ENCODE results near the gene TSPEAR.
"Not testable (repeated sequence)": the region's sequence is repeated elsewhere in the genome, so short reads cannot be mapped to it uniquely, and the experiment has no call there.

The TSPEAR gene

GRCh38 chr21:44496564-44497550 is 214.5 kb downstream of the TSPEAR start:
- no peak for DNase-seq

DNA sequence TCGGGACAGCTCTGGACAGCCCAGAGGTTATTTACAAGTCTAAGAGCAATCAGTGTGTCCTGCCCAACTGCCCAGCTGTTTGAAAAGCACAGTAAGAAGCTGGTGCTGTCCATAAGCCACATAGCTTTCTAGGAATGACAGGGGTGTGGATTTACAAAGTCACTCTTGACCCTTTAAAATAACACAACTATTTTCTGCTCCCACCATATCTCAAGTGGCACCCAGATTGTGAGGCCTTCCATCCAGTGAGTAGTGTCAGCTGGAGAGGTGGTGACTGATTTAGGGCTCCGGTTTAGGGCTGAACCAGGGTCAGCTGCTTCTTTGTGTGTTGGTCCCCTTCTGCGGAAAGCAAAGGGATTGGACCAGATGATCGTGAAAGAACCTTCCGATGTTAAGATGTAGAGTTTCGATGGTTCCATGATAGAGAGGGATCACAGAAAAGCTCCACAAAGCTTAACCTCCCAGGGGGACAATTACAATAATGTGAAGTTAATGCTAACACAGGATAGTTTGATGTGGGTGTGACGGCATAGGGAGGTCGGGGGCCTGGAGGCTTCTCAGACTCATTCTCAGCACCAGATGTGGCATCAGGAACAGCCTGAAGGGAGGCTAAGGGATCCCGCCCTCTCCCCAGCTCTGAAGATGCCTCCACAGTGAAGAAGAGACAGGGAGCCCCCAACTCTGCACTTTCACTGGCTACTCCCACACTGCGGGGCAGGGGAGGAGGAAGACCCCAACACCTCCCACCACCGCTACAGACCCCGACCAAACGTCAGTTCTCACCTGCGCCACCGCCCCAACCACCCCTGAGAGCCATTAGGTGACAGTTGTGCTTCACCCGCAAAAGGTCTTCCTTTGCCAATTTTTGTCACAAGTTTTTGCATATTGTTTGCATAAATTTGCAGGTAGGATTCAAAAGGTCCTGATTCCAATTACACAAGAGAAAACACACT is 215.5 kb downstream of the TSPEAR start:
- no peak for DNase-seq

- DNase-seq, result no peak
Measured at GRCh38 chr21:44494956-44495355, 216.4 kb downstream of the TSPEAR start.

DNA sequence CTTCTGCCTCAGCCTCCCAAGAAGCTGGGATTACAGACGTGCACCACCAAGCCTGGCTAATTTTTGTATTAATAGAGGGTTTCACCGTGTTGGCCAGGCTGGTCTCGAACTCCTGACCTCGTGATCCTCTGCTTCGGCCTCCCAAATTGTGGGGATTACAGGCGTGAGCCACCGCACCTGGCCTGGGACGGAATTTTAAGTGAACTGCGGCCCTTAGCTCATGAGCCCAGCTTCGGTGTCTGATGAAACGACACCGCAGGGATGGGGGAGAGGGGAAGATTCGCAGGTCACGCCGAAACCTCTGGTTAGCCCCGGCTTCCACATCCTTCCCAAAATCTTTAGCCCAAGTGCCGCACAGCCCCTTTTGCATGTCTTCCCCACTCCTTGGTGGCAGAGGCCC is 217.0 kb downstream of the TSPEAR start:
- no peak for DNase-seq

DNA sequence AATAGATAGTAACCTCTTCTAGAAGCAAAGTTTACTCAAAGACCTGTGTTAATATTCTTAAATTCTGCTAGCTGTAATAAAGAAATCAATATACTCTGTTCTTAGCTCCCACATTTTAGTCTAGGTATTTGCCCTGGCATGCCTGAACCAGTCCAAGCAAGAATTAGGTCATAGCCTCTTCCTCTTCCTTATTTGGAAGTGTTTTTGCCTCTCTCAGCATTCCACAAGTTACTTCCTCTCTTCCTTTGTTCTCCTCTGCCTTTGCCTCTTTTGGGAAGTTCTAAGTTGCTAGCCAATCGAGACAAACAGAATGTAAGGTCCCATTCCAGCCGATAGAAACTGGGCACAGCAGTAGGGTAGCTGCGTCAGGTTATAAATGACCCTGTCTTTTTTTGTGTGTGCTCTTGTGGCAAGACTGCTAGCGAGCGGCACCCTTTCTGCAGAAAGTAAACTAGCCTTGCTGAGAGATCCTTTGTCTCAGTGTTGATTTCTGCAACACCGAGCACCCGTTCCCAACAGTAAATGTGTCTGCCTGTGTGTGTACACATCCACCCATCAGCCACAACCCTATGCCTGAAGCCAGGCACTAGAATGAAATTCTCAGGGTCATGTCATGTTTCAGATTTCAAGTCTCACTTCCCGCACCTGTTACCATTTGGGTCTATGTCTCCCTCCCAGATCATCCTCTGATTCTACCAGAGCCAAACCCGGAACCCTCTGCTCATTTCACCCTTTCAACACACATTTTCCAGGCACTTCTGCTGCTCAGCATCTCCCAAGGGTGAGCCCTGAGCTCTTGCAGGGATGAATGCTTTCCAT is 218.6 kb downstream of the TSPEAR start:
- DNase-seq, result no peak

DNA sequence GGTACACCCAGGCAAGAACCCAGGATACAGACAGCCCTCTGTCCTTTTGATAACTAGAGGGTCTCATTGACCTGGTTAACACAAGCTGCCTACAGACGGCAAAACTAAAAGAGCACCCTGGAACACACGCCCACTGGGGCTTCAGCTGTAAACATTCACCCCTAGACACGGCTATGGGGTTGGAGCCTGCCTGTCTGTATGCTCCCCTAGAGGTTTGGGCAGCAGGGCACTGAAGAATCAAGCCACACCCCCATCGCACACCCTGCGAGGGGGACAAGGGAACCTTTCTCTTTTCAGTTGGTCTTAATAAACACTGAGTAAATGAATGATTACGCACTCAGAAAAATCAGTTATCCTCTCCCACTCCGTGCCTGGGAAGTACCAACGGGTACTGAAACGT is 220.6 kb downstream of the TSPEAR start:
- no peak for DNase-seq

- DNase-seq, result no peak
Measured at GRCh38 chr21:44490405-44490804, 221.0 kb downstream of the TSPEAR start.

DNA sequence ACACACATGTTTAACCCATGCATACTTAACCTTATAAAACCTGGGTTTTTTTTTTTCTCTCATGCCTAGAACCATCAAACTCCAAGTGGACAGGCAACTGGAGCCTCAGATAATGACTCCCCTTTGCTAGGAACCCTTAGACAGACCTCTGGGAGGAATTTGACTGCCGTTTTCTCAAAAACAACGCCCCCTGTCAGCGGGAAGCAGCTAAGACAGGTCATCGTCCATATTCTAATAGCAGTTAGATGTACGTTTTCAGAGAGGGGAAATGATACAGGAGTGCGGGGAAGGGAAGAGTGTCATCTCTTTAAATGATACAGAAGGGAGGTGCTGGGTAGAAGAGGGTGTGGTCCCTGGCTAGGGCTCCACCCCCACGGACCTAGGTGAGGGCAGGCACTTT is 221.4 kb downstream of the TSPEAR start:
- DNase-seq, result no peak

GRCh38 chr21:44487831-44488230 is 223.5 kb downstream of the TSPEAR start:
- DNase-seq, result peak; percentile 17

- no peak for DNase-seq
Measured at GRCh38 chr21:44486302-44486701, 225.1 kb downstream of the TSPEAR start.

DNA sequence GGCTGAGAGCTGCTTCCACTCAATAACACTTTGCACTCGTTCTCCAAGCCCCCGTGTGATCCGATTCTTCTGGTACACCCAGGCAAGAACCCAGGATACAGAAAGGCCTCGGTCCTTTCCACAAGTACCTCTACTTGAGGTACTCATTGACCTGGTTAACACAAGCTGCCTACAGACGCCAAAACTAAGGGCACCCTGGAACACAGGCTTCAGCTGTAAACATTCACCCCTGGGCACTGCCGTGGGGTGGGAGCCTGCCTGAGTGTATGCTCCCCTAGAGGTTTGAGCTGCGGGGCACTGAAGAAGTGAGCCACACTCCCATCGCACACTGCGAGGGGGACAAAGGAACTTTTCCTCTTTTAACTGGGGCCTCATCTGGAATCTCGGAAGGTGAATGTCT is 225.6 kb downstream of the TSPEAR start:
- no peak for DNase-seq

GRCh38 chr21:44485254-44485793 is 226.0 kb downstream of the TSPEAR start:
- DNase-seq, result no peak

DNA sequence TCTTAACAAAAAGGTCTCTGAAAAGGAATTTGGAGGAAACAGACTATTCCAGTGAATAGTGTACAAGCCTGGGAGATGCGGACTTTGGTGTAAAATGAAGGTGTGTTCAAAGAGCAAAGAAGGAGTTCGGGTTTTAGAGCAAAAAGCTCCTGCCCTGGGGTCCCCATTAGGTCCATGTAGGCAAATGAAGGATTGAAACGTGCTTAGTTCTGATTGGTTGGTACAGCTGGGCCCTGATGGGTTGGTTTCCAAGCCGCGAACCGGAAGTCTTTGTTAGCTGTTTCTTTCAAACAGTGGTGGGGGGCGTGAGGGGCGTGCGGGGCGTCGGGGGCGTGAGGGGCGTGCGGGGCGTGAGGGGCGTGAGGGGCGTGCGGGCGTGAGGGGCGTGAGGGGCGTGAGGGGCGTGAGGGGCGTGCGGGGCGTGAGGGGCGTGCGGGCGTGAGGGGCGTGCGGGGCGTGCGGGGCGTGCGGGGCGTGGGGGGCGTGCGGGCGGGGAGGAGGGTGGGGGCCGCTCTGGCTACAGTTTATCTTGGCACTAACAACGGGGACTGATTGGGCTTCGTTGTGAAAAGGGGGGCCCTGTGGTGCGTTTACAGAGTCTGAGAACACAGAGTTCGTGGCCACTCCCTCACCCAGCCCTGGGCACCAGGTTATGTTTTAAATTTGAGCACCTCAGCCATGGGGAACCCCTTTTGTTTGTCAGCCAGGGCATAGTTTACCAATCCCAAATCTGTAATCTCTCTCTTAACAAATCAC is 226.7 kb downstream of the TSPEAR start:
- DNase-seq, result no peak

GRCh38 chr21:44483288-44484237 is 227.8 kb downstream of the TSPEAR start:
- DNase-seq, result no peak

DNA sequence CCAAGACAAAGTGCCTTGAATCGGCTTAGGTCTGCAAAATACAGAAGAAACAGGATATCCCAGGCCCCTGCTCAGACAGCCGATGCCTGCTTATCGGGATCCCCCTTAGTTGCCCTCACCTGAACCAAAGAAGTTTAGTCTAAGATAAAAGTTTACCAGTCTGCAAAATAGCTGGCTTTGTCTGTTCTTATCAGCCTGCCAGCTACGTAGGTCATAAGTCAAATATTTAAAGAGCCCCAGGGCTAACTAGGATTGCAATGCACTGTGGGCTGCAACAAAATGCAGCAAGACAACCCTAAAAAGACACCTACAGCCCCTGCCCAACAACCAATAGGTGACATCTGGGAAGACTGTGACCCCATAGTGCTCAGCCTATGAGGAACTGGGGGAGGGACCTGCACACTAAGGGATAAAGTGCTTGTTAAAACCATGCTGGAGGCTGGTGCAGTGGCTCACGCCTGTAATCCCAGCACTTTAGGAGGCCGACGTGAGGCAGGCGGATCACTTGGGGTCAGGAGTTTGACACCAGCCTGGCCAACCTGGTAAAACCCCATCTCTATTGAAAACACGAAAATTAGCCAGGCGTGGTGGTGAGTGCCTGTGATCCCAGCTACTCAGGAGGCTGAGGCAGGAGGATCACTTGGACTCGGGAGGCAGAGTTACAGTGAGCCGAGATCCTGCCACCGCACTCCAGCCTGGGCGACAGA is 228.6 kb downstream of the TSPEAR start:
- DNase-seq, result no peak

DNA sequence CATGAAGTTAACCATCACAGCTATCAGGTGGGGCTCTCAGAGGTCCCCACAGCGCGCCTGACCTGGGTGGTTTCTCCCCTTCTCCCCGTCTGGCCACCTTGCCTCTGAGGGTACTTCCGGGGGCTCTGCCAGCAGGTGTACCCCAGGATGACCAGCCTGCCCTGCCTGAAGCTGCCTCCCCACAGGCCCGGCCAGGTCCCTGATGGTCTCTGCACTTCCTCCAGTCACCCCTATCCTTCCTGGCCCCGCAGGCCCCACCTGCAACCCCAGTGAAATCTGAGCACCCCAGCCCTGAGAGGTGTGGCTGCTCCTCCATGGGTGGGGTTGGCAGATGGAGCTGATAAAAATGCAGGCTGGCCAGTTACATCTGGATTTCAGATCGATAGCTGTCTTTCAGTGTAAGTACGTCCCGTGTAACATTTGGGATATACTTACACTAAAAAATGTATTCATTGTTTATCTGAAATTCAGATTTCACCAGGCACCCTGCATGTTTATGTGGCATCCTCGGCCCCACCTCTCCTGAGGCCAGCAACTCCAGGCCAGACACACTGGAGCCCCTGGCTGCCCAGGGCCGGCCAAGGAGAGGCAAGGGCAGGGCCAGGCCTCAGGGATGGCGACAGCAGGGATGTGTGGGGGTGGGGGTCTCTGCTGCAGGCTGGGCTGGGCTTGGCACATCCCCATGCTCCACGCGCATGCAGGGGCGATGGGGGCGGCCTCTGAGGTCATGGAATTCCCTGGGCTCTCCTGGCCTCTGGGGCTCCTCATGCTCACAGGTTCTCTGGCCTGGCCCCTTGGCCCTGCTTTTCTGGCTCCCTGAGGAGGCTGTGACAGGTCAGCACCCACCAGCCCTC is 230.9 kb downstream of the TSPEAR start:
- no peak for DNase-seq

DNA sequence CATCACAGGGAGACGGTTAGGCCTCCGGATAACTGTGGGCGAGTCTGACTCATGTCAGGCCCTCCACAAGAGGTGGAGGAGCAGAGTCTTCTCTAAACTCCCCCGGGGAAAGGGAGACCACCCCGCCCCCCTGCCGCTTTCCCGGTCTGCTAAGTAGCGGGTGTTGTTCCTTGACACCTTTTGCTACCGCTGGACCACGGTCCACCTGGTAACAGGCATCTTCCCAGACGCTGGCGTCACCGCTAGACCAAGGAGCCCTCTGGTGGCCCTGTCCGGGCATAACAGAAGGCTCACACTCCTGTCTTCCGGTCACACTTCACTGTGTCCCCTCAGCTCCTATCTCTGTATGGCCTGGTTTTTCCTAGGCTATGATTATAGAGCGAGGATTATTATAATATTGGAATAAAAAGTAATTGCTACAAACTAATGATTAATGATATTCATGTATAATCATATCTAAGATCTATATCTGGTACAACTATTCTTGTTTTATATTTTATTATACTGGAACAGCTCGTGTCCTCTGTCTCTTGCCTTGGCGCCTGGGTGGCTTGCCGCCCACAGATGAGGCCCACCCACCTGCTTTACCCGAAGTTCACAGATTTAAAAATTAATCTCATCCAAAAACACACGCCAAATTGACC is 231.7 kb downstream of the TSPEAR start:
- DNase-seq, result not testable (repeated sequence)

DNA sequence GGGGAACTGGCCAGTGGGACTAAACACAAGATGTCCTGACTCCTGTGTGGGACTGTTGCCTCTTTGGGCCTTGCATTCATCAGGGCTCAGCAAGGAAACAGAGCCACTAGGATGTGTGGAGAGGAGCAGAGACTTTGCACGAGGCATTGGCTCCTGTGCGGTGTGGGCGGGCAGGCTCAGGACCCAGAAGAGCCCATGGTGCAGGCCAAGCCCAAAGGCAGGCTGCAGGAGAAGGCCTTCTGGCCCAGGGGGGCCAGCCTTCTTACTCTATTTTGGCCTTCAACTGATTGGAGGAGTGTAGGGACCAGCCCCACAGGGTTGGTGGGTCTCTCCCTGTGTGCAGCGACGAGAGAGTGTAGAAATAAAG is 232.6 kb downstream of the TSPEAR start:
- no peak for DNase-seq

Data from EL (cell line).